Peyer's patch (tissue), 4 donors: Measurements from ENCODE around the gene ZNF133.

Source experiments
- CTCF ChIP-seq, 6 experiments: fragments of 450-650 bp in 4 of 6; fragments of 200-600 bp in 2 of 6; sonication (generic) in 1 of 6; IDR thresholded peaks; one replicate each; pipeline ENCODE4 v1.5.1; 2017 to 2019; ENCODE audit warnings: antibody characterized with exemption in 6 of 6, mild to moderate bottlenecking in 3 of 6, moderate library complexity in 1 of 6
- POLR2A ChIP-seq, 2 donors: fragments of 450-650 bp; IDR thresholded peaks; one replicate each; pipeline ENCODE4 v1.5.1; 2017; ENCODE audit warnings: antibody characterized with exemption in 2 of 2, mild to moderate bottlenecking in 2 of 2, moderate library complexity in 2 of 2

- peak in 1 of 6 experiments; percentile 20 for TF ChIP-seq CTCF (IDR thresholded peaks at IDR 0.05)
- TF ChIP-seq POLR2A (IDR thresholded peaks at IDR 0.05): peak; percentile 64 to 75
Observed at GRCh38 chr20:18287915-18288748, at the start of gene ZNF133.
